ENCODE data around the gene CD300H.

Gene CD300H

DNA sequence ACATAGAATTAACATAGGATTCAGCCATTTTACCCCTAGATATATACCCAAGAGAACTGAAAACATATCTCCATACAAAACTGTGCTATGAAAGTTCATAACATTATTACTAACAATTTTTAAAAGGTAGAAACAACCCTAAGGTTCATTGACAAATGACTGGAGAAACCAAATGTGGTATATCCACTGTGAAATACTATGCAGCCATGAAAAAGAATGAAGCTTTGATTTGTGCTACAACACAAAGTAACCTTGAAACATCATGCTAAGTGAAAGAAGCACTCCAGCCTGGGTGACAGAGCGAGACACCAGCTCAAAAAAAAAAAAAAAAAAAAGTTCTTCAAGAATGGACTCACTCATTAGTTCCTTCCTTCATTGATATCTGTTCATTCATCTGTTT is 24.2 kb upstream of the CD300H start:
- TF ChIP-seq, protein P1, sequence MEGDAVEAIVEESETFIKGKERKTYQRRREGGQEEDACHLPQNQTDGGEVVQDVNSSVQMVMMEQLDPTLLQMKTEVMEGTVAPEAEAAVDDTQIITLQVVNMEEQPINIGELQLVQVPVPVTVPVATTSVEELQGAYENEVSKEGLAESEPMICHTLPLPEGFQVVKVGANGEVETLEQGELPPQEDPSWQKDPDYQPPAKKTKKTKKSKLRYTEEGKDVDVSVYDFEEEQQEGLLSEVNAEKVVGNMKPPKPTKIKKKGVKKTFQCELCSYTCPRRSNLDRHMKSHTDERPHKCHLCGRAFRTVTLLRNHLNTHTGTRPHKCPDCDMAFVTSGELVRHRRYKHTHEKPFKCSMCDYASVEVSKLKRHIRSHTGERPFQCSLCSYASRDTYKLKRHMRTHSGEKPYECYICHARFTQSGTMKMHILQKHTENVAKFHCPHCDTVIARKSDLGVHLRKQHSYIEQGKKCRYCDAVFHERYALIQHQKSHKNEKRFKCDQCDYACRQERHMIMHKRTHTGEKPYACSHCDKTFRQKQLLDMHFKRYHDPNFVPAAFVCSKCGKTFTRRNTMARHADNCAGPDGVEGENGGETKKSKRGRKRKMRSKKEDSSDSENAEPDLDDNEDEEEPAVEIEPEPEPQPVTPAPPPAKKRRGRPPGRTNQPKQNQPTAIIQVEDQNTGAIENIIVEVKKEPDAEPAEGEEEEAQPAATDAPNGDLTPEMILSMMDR (IDR thresholded peaks at IDR 0.05; ENCODE audit: low read depth, low read length, missing control alignments) = no peak
- no peak overlapping the region for H3K4me3 ChIP-seq (replicated peaks; ENCODE audit: low read depth, low read length)
- no peak for DNase-seq (ENCODE audit: extremely low read depth, low read depth)

DNA sequence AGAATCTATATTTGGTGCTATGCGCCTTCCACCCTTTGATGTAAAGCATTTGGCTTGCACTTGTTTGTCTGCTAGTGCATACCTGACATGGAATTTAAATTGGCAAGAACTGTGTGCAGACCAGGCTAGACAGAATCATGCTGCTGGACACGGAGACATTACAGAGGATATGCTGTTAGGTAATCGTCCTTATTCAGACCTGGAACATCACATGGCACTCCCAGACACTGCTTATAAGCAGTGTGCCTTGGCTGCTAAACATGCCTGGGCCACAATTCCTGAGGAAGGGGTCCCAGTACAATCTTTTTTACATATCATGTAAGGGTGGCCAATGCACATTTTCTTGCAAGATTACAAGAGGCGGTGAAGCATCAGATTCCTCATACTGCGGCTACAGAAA is 18.4 kb upstream of the CD300H start:
- TF ChIP-seq, protein P1 (IDR thresholded peaks at IDR 0.05; ENCODE audit: low read depth, low read length, missing control alignments) = no peak
- DNase-seq (ENCODE audit: extremely low read depth, low read depth) = no peak
- H3K4me3 ChIP-seq (replicated peaks; ENCODE audit: low read depth, low read length) = no peak overlapping the region

DNA sequence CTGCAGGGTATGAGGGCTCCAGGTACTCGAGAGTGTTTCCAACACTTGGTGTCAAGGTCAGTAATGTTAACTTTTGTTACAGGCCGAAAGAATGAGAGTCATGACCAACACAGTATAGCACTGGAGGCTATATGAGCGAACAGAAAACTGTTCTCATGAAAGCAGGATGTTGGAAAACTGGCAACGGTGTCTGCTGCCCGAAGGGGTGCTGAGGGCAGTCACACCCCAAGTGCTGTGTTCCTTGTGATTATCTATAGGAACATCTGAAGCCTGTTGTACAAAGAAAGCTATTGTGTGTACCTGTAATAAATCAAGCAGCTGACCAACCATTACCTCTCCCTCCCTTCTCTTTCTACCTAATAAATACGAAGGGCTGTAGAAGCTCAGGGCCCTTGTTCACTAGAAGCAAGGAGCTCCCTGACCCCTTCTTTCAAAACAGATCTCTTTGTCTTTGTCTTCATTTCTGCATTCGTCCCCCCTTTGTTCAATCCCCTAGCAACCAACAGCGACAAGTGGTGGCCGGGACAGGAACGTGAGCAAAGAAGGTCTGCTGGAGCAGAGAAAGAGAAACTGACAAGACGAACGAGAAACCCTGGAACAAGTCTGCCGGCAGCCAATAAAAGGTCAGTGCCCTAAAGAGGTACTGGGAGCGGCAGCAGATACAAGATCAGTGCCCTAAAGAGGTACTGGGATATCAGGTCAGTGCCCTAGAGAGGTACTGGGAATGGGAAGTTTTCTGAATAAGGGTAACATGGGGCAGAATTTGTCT is 17.2 kb upstream of the CD300H start:
- TF ChIP-seq, protein P1 (IDR thresholded peaks at IDR 0.05; ENCODE audit: low read depth, low read length, missing control alignments) = no peak
- no peak overlapping the region for H3K4me3 ChIP-seq (replicated peaks; ENCODE audit: low read depth, low read length)
- no peak for DNase-seq (ENCODE audit: extremely low read depth, low read depth)

DNA sequence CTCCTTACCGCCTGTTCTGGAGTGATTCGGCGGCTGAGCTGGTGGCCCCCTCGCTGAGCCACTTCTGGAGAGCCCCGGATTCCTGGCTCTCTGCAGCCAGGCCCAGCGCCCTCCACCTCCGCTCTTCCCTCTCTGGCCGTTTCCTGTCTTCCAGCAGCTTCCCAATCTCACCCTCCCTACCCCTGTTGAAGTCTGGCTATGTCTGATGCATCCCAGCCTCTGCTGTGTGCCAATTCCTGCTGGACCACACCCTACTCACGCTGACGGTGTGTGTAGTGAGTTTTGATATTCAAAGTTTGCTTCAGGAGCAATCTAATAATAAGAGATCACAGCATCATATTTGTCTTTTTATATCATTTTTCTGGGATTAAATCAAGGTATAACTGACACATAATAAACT is 15.3 kb upstream of the CD300H start:
- H3K4me3 ChIP-seq (replicated peaks; ENCODE audit: low read depth, low read length) = no peak overlapping the region
- TF ChIP-seq, protein P1 (IDR thresholded peaks at IDR 0.05; ENCODE audit: low read depth, low read length, missing control alignments) = no peak
- no peak for DNase-seq (ENCODE audit: extremely low read depth, low read depth)

DNA sequence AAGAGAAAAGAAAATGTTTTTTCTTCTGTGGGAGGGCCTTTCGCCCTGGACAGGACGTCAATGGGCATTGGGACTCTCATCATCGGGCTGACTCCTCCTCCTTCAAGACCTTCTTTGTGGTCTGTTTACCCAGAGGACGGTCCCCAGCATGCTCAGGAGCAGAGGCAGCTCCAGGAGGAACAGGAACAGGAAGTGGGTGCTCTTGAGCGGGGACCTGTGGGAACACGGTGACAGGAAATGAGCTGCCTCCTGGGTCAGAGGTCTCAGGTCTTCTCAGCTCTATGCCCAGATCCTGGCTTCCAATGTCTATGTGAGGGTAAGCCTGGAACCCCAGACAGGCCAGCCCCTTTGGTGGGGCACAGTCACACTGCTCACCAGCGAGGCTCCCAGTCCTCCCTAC is 12.6 kb upstream of the CD300H start:
- H3K4me3 ChIP-seq (replicated peaks; ENCODE audit: low read depth, low read length) = no peak overlapping the region
- no peak for DNase-seq (ENCODE audit: extremely low read depth, low read depth)
- TF ChIP-seq, protein P1 (IDR thresholded peaks at IDR 0.05; ENCODE audit: low read depth, low read length, missing control alignments) = no peak

DNA sequence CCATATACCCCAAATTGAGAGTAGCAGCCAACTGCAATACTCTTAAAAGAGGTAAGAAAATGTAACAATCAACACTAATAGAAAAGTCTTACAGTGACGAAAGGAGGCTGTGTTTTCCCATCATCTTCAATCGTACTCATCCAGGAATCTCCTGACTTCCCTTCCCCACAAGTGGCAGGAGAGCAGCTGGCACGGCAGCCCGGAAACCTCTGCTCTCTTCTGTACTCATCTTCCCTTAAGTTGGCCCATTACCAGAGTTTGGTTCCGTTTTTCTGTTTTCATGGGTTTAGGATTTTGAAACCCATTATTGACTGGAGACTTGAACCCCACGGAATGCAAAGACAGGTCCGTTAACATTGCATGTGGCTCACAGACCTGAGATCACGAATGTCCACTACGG is 11.7 kb upstream of the CD300H start:
- H3K4me3 ChIP-seq (replicated peaks; ENCODE audit: low read depth, low read length) = no peak overlapping the region
- DNase-seq (ENCODE audit: extremely low read depth, low read depth) = no peak
- TF ChIP-seq, protein P1 (IDR thresholded peaks at IDR 0.05; ENCODE audit: low read depth, low read length, missing control alignments) = no peak

Data from HFF-Myc (cell line).